HG02885 (cell line): Measurements from ENCODE around the gene HEXB.
A peak's percentile ranks its signal among the peaks of the same experiment; 100 is the strongest.

Source experiments
- ATAC-seq: cut with Tn5 transposase; IDR thresholded peaks from one replicate; pipeline ENCODE4 v1.9.1; 2021; ENCODE audit warnings: mild to moderate bottlenecking; ENCODE audit not compliant: unreplicated experiment, poor library complexity

HEXB gene

DNA sequence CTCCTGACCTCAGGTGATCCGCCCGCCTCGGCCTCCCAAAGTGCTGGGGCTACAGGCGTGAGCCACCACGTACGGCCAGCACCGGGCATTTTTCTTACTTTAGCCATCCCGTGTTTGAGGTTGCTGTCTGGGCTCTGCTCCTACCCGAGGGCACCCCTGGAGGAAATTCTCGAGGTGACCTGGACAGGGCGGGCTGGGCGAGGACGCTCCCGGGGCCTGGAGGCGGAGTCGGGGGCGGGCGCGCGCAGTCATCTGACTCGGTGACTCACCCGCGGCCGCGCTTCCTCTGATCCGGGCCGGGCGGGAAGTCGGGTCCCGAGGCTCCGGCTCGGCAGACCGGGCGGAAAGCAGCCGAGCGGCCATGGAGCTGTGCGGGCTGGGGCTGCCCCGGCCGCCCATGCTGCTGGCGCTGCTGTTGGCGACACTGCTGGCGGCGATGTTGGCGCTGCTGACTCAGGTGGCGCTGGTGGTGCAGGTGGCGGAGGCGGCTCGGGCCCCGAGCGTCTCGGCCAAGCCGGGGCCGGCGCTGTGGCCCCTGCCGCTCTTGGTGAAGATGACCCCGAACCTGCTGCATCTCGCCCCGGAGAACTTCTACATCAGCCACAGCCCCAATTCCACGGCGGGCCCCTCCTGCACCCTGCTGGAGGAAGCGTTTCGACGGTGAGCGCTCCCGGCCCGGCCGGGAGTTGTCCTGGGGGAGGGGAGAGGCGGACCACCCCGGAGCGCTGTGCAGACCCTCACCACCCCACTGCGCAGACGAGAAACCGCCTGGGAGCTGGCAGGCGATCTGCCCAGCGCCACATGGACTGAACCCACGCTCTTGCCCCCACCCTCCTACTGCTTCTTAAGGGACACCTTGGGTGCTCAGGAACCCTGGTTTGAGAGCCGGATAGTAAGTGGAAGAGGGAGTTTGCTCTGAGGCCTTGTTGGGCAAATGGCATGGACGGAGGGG is at the start of gene HEXB:
Gene HEXB (plus strand): TSS at position 334 of the 952 bp plus-strand sequence. CDS start 28 bp downstream, at position 362.
- ATAC-seq: peak; percentile 85

DNA sequence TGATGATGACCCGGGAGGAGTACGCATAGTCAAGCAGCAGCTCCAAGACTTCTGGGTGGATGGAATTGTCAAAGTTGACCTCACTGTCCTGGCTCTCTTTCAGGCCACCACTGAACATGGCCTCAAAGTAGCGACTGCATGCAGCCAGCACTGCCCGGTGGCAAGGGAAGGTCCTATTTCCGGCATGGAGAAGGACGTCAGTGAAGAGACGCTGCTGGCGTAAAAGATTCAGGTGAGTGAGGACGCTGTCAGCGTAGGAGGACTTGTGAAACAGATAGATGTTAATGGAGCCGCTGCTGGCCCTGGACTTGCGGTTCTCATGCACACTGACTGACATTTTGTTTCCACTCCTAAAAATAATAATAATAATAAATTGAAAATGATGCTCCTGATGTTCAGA is 48.9 kb upstream of the HEXB start:
- ATAC-seq: no peak

DNA sequence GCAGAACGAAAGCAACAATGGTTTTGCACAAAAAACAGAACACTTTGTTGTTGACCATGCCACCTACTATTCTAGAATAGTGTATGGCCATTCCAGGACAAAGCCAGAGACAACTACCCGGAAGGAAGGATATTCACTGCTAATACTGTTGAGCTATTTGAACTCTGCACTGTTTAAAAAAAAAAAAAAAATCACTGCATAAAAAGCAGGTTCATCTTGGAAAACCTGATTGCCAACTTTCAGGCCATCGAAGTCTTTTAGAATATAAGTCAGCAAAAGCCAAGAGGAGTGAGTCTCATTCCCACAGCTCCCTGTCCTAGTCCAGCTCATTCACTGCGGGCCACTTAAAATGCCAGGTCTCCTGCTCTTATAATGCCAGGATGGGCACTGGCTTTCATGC is 48.5 kb upstream of the HEXB start:
- no peak for ATAC-seq

DNA sequence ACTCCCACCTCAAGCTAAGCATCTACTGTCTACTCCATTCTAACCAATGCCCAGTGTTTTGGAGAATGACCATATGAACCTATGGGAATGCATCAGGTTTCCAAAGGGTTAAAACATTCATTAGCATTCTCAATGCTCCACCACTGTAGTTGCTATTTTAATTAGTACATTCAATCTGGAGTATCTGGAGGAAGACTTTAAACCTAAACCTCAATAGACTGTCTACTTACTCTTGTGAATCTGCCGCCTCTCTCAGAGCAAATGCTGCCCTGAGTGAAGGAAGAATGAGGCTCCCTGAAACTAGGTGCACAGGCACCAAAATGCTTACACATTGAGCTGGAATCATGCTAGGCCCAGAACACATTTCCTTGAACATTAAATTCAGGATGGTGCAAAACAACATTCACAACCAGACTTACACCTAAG is 46.5 kb upstream of the HEXB start:
- no peak for ATAC-seq

DNA sequence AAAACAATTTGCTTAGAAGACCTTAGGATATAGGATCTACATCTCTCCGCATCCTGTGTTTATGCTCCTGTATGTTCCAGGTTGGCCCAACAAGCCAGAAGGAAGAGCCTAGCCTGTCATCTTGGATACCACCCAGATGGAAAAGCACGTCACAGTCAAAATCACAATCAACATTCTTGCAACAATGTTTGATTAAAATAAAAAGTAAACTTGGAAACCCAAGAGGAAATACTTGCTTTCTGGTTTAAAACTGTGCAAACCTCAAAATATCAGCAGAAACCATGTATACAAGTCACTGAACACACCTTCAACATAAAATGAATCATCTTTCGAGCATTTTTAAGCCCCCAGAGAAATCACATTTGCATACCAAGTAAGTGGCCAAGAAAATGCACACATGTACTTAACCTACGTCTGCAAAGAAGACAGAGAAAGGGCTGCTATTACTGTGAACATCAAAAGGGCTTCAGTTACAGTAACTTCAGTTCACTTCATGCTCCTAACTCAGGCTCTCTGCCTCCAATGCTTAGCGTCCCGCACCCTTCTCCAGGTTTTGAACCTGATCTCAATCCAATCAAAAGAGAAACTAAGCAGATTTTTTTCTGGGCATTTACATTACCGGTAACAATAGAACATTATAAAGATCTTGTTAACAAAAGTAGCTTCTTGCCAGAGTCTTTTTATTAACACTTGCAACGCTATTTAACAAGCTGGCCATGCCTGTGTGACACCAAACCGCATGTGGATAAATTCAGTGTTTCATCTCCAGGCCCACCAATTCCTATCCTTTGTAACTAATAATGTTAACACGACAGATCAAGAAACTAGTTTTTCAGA is 45.8 kb upstream of the HEXB start:
- peak; percentile 42 for ATAC-seq

DNA sequence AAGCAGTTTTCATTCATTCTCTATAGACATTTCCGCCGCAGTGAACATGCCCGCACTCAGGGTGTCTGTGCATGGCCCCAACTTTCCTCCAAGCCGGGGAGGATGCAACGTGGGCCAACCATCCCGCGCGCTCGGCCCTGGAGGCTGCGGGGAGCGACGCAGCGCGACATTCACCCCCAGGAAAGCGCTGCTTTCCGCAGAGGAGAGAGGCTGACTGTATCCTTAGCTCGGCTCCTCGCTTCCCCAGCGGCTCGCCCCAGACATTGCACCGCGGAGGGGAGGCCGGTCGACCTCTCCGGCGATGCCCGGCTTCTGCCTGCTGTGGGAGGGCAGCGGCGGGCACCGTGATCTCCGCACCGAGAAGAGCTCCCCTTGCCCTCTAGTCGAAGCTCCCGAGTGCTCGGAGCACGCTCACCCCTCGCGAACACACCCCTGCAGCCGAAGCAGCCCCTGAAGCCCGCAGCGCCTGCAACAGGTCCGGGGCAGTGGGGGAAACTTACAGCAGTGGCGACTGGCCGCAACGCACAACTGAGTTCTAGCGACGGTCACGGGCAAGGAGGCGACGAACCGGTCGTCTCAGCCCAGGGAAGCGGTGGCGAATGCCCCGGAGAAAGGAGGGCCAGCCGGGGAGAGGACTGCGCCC is 45.1 kb upstream of the HEXB start:
- ATAC-seq: peak; percentile 10

DNA sequence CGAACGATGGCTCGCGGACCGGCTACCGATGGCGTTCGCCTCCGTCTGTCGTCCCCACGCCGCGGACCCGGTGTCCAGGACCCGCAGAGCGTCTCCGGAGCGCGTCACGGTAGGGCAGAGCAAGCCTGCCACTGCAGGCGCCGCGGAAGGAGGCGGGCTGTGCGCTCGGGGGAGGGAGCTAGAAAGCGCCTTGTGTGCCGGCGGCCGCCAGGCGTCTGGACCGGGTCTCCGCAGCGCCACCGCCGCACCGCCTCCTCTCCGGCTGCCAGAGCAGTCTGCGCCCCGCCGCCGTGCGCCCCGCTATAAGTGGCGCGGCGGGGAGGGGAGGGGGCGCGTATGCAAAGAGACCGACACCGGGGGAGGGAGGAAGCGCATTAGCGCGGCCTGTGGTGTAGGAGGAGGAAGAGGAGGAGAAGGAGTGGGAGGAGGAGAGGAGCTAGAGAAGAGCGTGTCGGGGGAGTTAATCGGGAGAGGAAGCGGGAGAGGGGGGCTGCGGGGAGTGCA is 44.5 kb upstream of the HEXB start, which contains the start of gene ENC1:
Gene ENC1 (minus strand): TSS at position 279 of the 504 bp plus-strand sequence. CDS start 4,243 bp downstream, outside the sequence.
- peak; percentile 72 for ATAC-seq

DNA sequence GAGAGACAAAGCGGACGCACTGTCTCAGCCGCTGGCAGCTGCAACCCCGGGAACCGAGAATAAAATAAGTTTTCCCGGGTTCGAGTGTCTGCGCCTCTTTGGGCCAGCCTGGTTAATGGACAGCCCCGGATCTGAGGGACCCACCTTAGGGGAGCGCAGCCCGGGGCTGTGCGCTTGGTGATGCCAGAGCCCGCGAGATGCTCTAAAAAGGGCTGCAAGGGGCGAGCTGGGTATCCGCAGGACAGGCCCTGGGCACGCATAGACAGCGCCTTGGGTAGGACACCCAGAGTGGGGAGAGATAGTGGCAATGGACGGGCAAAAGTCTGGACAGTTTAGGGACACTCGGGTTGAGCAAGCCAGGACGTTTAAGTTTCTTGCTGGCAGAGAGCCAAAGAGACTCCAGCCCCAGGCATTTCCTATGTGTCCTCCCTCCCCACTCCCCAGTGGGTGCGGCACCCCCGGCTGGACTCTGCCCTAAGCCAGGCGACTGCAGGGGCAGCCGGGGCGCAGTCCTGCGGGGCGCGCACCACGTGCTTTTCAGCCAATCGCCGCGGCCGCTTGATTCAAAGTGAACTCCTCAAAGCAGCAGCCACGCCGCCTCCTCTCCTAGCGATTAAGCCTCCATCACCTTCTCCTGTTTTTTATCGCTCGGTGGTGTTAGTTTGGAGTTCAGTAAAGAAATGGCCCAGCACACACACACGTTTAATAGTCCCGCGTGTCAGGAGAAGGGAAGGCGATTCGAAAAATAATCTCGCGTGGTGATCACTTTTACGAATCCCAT is 43.9 kb upstream of the HEXB start:
- peak; percentile 18 for ATAC-seq

DNA sequence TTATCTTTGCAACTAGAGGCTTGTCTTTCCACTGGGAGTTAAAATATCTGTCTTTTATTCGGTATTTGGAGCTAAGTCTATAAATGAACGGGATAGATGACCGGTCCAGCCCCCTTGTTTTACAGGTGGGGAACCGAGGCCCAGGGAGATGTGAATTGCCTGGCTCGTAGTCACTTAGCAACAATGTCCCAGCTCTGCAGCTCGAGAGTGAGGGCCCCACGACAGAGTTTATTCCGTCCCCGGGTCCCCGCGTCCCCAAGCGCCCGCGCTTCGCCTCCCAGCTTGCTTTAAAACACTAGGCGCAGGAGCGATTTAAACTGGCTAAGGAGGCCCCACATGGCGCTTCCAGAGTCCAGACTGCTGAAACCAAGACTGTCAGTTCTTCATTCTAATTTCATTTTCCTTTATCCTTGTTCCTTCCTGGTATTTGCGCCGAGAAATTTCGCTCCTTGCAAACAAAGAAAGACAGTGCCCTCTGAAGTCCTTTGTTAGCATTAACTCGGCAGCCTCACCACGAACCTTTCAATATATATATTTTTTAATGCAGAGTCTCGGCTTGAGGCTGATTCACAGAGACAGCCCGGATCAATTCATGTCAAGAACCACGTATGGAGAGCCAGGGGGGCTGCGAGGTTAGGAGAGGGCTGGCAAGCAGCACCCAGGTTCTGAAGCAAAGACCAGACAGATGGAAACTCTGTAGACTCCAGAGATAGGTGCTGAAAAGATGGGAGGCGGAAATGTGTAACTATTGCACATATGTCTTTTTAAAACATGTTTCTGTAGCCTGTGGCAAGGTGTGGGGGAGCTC is 43.1 kb upstream of the HEXB start:
- ATAC-seq: no peak

DNA sequence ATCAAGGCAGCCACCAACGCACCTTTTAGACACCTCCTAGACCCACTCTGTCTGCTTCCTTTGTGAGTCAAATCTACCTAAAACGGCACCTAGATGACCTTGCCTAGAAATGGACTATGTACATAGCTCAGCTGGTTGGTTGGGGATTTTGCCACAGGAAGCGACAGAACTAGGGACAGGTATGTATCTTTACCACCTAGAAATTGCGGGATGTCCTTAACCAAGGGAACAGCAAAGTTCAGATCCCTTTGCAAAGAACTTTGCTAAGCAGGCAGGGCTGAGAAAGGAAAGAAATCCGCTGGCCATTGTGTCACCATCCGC is 42.5 kb upstream of the HEXB start:
- ATAC-seq: no peak

DNA sequence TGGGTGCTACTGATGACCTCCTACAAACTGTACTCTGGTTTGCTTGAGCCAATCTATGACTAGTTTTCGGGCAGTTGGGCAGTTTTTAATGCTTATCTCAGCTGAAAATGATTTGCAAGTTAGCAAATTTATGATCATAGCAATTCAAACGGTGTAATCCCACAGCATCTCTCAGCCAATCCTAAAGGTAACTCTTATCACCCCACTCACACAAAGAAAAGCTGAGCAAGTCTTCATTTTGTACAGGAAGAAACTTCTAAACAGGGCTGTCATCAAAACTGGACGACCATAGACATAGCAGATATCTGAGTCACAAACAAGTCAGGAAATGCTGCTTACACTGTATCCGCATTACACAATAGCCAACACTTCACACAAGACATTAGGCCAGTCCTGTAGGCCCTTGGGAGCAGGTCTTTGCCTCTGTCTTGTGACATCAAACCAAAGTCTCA is 41.9 kb upstream of the HEXB start:
- no peak for ATAC-seq

DNA sequence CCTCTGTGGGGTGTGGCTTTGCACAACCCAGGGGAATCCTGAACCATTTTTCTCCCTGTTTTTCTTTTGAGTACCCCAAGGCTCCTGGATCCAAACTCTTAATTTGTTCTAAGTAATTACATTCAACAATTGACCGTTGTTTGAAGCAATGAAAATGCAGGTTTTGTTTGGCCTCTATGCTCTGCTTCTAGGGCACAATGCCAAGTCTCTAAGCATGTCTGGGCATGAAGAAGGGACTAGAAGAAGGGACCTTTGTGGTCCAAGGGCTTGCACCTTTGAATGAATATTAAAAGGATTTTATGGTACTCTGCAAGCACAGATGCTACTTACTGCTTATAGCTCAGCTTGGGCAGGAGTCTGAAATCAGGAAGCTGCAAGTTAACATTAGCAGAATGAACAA is 37.9 kb upstream of the HEXB start:
- ATAC-seq: no peak

DNA sequence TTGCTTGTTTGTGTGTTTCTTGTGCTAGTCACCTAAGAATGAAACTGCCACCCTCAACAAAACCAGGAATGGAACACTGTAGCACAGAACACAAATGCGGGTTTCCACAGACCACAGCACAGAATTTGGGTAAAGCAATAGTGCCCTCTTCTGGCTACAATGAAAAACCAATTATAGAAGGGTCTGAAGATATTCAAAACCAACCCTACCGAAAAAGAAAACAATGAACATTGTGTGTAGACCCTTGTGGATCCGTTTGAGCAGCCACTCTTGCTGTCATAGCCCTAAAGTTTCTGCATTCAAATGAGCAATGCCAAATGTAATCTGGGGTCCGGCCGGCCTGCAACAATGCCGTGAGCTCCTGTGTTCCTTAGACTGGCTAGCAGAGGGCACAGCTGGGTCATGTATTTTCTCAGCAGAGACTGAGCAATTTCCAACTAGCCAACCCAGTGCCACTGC is 36.2 kb upstream of the HEXB start:
- peak; percentile 66 for ATAC-seq

DNA sequence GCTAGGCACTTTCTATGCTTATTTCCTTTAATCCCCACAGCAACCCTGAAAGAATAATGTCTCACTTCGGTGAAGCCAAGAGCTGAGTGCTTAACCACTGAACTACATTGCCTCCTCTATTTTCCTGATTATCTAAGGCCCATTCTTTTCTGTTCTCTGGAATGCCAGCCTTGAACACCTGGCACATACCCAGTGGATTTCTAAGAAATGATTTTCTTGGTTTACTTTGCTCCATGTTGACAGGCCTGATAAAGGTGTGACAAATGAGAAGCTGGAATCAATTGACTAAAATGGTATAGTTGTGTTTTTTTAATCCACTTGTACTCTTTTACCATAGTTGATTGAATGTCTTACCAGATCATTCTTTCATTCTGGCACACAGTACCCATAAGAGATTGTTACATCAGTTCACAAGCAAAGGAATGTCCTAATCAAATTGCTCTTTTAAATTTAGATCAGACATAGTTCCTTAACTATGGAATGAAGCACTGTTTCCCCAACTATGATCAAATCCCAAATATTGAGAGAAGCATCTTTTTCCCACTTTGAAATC is 35.5 kb upstream of the HEXB start:
- no peak for ATAC-seq

DNA sequence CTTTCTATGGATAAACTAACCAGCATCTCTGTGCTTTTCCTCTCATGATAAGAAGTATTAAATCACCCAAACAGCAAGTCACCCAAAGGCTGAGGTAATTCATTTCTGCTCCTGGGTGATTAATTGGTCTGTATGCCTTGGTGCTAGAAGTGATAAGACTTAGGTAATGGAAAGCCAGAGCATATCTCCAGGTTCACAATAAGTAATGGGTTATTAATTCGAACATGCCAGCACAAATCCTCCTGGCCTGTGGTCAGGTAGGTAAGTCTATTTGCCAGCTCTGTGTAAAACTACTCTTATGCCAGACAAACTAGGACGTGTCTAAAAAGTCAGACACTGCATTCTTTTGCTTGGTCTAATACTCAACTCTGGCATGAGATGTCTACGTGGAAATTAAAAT is 33.3 kb upstream of the HEXB start:
- no peak for ATAC-seq

DNA sequence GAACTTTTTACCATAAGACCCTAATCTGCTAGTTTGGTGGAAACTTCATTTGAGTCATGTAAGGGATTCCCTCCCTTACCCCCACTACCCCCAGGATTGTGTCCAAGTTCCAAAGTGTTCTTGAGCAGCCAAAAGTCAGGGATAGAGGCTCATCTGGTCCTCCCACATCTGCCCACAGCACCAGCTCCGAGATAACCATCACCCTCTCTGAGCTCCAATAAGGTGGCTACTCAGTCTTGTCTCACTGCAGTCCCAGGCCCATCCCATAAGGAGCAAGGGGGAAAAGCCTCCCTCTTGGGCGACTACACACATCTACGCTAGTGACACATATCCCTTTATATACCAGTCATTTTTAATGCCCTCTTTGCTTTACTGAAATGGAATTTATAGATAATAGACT is 32.5 kb upstream of the HEXB start:
- no peak for ATAC-seq

DNA sequence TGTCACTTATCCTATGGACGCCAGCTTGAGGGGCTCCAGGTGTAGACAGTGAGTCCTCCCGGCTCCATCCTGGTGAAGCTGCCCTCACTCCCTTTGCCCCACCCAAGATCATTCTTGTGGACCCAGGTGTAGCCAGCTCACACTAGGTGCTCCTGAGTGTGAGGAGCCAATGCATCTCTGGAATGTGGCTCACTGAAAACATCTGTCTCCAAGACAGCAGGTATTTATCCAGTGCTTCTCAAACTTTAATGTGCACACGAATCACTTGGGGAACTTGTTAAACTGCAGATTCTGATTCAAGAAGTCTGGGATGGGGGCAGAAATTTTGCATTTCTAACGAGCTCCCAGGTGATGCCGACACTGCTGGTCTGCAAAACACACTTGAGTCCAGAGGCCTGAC is 31.0 kb upstream of the HEXB start:
- ATAC-seq: no peak

DNA sequence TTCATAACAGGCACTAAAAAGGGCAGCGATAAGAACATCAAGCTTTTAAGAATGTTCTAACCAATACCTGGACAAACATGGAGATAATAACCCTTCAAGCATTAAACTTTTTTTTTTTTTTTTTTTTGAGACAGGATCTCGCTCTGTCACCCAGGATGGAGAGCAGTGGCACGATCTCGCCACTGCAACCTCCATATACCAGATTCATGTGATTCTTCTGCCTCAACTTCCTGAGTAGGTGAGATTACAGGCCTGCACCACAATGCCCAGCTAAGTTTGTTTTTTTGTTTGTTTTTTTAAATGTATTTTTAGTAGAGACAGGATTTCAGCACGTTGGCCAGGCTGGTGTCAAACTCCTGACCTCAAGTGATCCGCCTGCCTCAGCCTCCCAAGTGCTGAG is 29.8 kb upstream of the HEXB start:
- ATAC-seq: no peak

DNA sequence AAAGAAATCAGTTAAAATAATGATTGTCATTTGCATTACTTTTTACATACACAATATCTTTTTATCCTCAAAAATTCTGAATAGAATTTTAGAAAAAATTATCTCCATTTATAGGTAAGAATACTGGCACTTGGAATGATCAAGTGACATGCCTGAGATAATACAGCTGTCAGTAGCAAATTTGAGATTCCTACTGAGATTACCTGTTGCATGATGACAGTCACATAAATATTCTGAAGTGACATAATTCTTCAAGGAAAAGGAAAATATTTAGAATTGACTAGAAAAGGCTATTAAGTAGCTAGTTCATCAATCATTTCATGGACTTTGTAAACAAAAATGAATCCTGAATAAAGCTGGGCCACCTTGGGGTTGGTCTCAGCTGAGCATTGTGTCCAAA is 29.3 kb upstream of the HEXB start:
- ATAC-seq: no peak
